ENCODE measurements around the gene CFAP119. TPM values are rescaled to one million over a fixed set of nuclear protein-coding genes. Genes with fewer than 3 reads are reported as not detected.
A peak's percentile ranks its signal among the peaks of the same experiment; 100 is the strongest.

CFAP119 gene
- total and polyA plus RNA-seq, 2 experiments from 2014 or later: 2.2 to 5.2 TPM

GRCh38 chr16:30725418-30725792 is 36.5 kb downstream of the CFAP119 start (continued):
- no peak for TF ChIP-seq REST (IDR thresholded peaks at IDR 0.05; ENCODE audit: unreplicated experiment)
- no peak for TF ChIP-seq JUNB (IDR thresholded peaks at IDR 0.05; ENCODE audit: unreplicated experiment)
- TF ChIP-seq CREB1 (CRISPR knock-in tag; IDR thresholded peaks at IDR 0.05; ENCODE audit: low read depth): no peak
- TF ChIP-seq CTCF (conservative IDR thresholded peaks at IDR 0.05; ENCODE audit: low read depth in 2 of 2): no peak

- Mint-ChIP-seq H3K27me3 (ENCODE audit: insufficient read depth, low read depth, poor library complexity) (peaks cover 10% of the 10 kb centered on the region), H3K4me1 (peaks cover 16% of the 10 kb centered on the region), H3K4me3 (no peak overlapping the region), H3K36me3 (ENCODE audit: low read depth) (peaks cover 88% of the 10 kb centered on the region), H3K9me3 (no peaks in the 10 kb centered on the region), H3K27ac (no peak overlapping the region)
- Histone ChIP-seq H3K4me2 (no peak overlapping the region), H3K4me3 (no peak overlapping the region), H2AFZ (no peak overlapping the region), H3K27ac (ENCODE audit: low read depth) (no peak overlapping the region), H3K36me3 (ENCODE audit: insufficient read depth) (peaks cover 52% of the 10 kb centered on the region), H3F3A (replicated peaks; ENCODE audit: low read depth) (no peaks in the 10 kb centered on the region; the same call in 1 of the 2 replicates), H3K27me3 (ENCODE audit: insufficient read depth) (no peaks in the 10 kb centered on the region), H3K79me2 (replicated peaks; ENCODE audit: insufficient read depth) (peaks cover 28% of the 10 kb centered on the region), H4K20me1 (replicated peaks; ENCODE audit: insufficient read depth) (peaks cover 37% of the 10 kb centered on the region), H3K9me2 (ENCODE audit: insufficient read depth) (no peaks in the 10 kb centered on the region), H3K4me1 (ENCODE audit: insufficient read depth) (peaks cover 16% of the 10 kb centered on the region)
- DNase-seq (ENCODE audit: low spot score): no peak
- no peak for ATAC-seq
- TF ChIP-seq EZH2phosphoT487 (IDR thresholded peaks at IDR 0.05; ENCODE audit: unreplicated experiment): no peak
Observed at GRCh38 chr16:30724641-30725417, 37.0 kb downstream of the CFAP119 start.

- Histone ChIP-seq H3K4me3 (no peak overlapping the region), H3K4me2 (no peak overlapping the region), H2AFZ (no peak overlapping the region), H3K27me3 (ENCODE audit: insufficient read depth) (no peaks in the 10 kb centered on the region), H4K20me1 (replicated peaks; ENCODE audit: insufficient read depth) (peaks cover 39% of the 10 kb centered on the region), H3K27ac (ENCODE audit: low read depth) (no peak overlapping the region), H3K4me1 (ENCODE audit: insufficient read depth) (peaks cover 15% of the 10 kb centered on the region), H3K79me2 (replicated peaks; ENCODE audit: insufficient read depth) (peaks cover 28% of the 10 kb centered on the region), H3K9me2 (ENCODE audit: insufficient read depth) (no peaks in the 10 kb centered on the region), H3F3A (replicated peaks; ENCODE audit: low read depth) (no peaks in the 10 kb centered on the region; the same call in 1 of the 2 replicates), H3K36me3 (ENCODE audit: insufficient read depth) (peaks cover 51% of the 10 kb centered on the region)
- Mint-ChIP-seq H3K9me3 (no peaks in the 10 kb centered on the region), H3K4me3 (no peak overlapping the region; the same call in 2 of the 3 replicates), H3K36me3 (ENCODE audit: low read depth) (peaks cover 86% of the 10 kb centered on the region), H3K27ac (peak overlapping the region; percentile 39; the same call in 1 of the 2 replicates), H3K27me3 (ENCODE audit: insufficient read depth, low read depth, poor library complexity) (peaks cover 10% of the 10 kb centered on the region), H3K4me1 (peaks cover 12% of the 10 kb centered on the region)
- DNase-seq (ENCODE audit: low spot score): no peak
- no peak for ATAC-seq
- TF ChIP-seq CREB1 (CRISPR knock-in tag; IDR thresholded peaks at IDR 0.05; ENCODE audit: low read depth): no peak
- no peak for TF ChIP-seq JUNB (IDR thresholded peaks at IDR 0.05; ENCODE audit: unreplicated experiment)
- no peak for TF ChIP-seq REST (IDR thresholded peaks at IDR 0.05; ENCODE audit: unreplicated experiment)
- no peak for TF ChIP-seq EZH2 (IDR thresholded peaks at IDR 0.05; ENCODE audit: low read depth, unreplicated experiment)
Observed at GRCh38 chr16:30723725-30724355, 38.0 kb downstream of the CFAP119 start.

Measured in GM23338 (cell line).